Right renal cortex interstitium (tissue), 3 donors: ENCODE measurements around the gene GPC6. TPM values are rescaled to one million over a fixed set of nuclear protein-coding genes. Genes with fewer than 3 reads are reported as not detected.

Experiments
- DNase-seq, 3 donors: peaks; one replicate each; pipeline ENCODE4 v3.0.0-alpha.2; 2013; ENCODE audit warnings: low read depth in 3 of 3, low spot score in 2 of 3
- polyA plus RNA-seq, 3 donors: library from polyadenylated mRNA; unstranded; fragments of 120-200 nt; gene quantifications; one replicate each; pipeline ENCODE4 v1.2.1, GENCODE V29; 2013; ENCODE audit not compliant: insufficient read length in 3 of 3

GPC6 gene
- polyA plus RNA-seq, 3 donors = 56.7 to 71.0 (median 65.8) TPM

- no peak for DNase-seq
Measured at GRCh38 chr13:93948162-93948922, 721.7 kb downstream of the GPC6 start.

- no peak for DNase-seq
Measured at GRCh38 chr13:93951108-93951507, 724.5 kb downstream of the GPC6 start.

- no peak for DNase-seq
Measured at GRCh38 chr13:93951951-93952350, 725.3 kb downstream of the GPC6 start.

- DNase-seq = no peak
Measured at GRCh38 chr13:93953841-93954240, 727.2 kb downstream of the GPC6 start.

GRCh38 chr13:93955904-93956303 is 729.3 kb downstream of the GPC6 start:
- no peak for DNase-seq

GRCh38 chr13:93956426-93956825 is 729.8 kb downstream of the GPC6 start:
- no peak for DNase-seq

- no peak for DNase-seq
Measured at GRCh38 chr13:93957371-93957770, 730.8 kb downstream of the GPC6 start.

- DNase-seq = no peak
Measured at GRCh38 chr13:93959796-93960533, 733.4 kb downstream of the GPC6 start.

- DNase-seq = no peak
Measured at GRCh38 chr13:93963266-93964145, 736.9 kb downstream of the GPC6 start.

GRCh38 chr13:93964146-93964512 is 737.5 kb downstream of the GPC6 start:
- no peak for DNase-seq

GRCh38 chr13:93965587-93965986 is 739.0 kb downstream of the GPC6 start:
- DNase-seq = no peak

- no peak for DNase-seq
Measured at GRCh38 chr13:93966267-93966936, 739.8 kb downstream of the GPC6 start.

GRCh38 chr13:93967286-93967685 is 740.7 kb downstream of the GPC6 start:
- DNase-seq = no peak

- no peak for DNase-seq
Measured at GRCh38 chr13:93975242-93975641, 748.6 kb downstream of the GPC6 start.

- DNase-seq = no peak
Measured at GRCh38 chr13:93976528-93976927, 749.9 kb downstream of the GPC6 start.

- DNase-seq = no peak
Measured at GRCh38 chr13:93977986-93978385, 751.4 kb downstream of the GPC6 start.

GRCh38 chr13:93981426-93981977 is 754.9 kb downstream of the GPC6 start:
- no peak for DNase-seq

- DNase-seq = no peak
Measured at GRCh38 chr13:93982179-93982918, 755.7 kb downstream of the GPC6 start.

GRCh38 chr13:93984052-93984451 is 757.4 kb downstream of the GPC6 start:
- DNase-seq = no peak

GRCh38 chr13:93984876-93985275 is 758.3 kb downstream of the GPC6 start:
- DNase-seq = no peak
